Measurements from ENCODE around the gene PLA2G4E.

The PLA2G4E gene

GRCh38 chr15:42065468-42065867 is 44.6 kb upstream of the PLA2G4E start:
- Histone ChIP-seq H2AFZ (ENCODE audit: low read length) (no peak overlapping the region), H3K9me2 (ENCODE audit: low read depth, low read length) (no peaks in the 10 kb centered on the region), H3K4me2 (ENCODE audit: low read length) (no peak overlapping the region; the same call in 1 of the 2 replicates), H4K20me1 (ENCODE audit: insufficient read depth, low read length) (no peaks in the 10 kb centered on the region), H3K4me1 (ENCODE audit: insufficient read depth, low read length, severe bottlenecking) (peaks cover 8% of the 10 kb centered on the region), H3K27me3 (ENCODE audit: insufficient read depth, low read length) (no peaks in the 10 kb centered on the region), H3K27ac (ENCODE audit: low read depth, low read length, poor library complexity, severe bottlenecking) (no peak overlapping the region), H3K79me2 (ENCODE audit: insufficient read depth, low read length) (no peaks in the 10 kb centered on the region), H3K9me3 (ENCODE audit: low read length) (no peaks in the 10 kb centered on the region), H3K36me3 (ENCODE audit: insufficient read depth, low read length) (no peaks in the 10 kb centered on the region; the same call in 1 of the 2 replicates), H3F3A (ENCODE audit: insufficient read depth, low read length) (no peaks in the 10 kb centered on the region), H3K9ac (ENCODE audit: low read length) (no peak overlapping the region), H3K4me3 (ENCODE audit: low read depth, low read length, poor library complexity, severe bottlenecking) (no peak overlapping the region)
- no peak for TF ChIP-seq CTCF (IDR thresholded peaks at IDR 0.05; ENCODE audit: low read length)
- no peak for TF ChIP-seq EZH2 (IDR thresholded peaks at IDR 0.05; ENCODE audit: borderline replicate concordance, low read length)

GRCh38 chr15:42065033-42065432 is 44.2 kb upstream of the PLA2G4E start:
- no peaks in the 10 kb centered on the region for H3K79me2 ChIP-seq (ENCODE audit: insufficient read depth, low read length)
- H3K4me3 ChIP-seq (ENCODE audit: low read depth, low read length, poor library complexity, severe bottlenecking): no peak overlapping the region
- no peak overlapping the region; the same call in 1 of the 2 replicates for H3K4me2 ChIP-seq (ENCODE audit: low read length)
- no peaks in the 10 kb centered on the region for H3K27me3 ChIP-seq (ENCODE audit: insufficient read depth, low read length)
- no peaks in the 10 kb centered on the region for H3F3A ChIP-seq (ENCODE audit: insufficient read depth, low read length)
- H3K36me3 ChIP-seq (ENCODE audit: insufficient read depth, low read length): no peaks in the 10 kb centered on the region; the same call in 1 of the 2 replicates
- H2AFZ ChIP-seq (ENCODE audit: low read length): no peak overlapping the region
- H4K20me1 ChIP-seq (ENCODE audit: insufficient read depth, low read length): no peaks in the 10 kb centered on the region
- H3K9ac ChIP-seq (ENCODE audit: low read length): no peak overlapping the region
- peaks cover 8% of the 10 kb centered on the region for H3K4me1 ChIP-seq (ENCODE audit: insufficient read depth, low read length, severe bottlenecking)
- no peak for TF ChIP-seq EZH2 (IDR thresholded peaks at IDR 0.05; ENCODE audit: borderline replicate concordance, low read length)
- no peak for TF ChIP-seq CTCF (IDR thresholded peaks at IDR 0.05; ENCODE audit: low read length)
- H3K9me2 ChIP-seq (ENCODE audit: low read depth, low read length): no peaks in the 10 kb centered on the region
- no peak overlapping the region for H3K27ac ChIP-seq (ENCODE audit: low read depth, low read length, poor library complexity, severe bottlenecking)
- no peaks in the 10 kb centered on the region for H3K9me3 ChIP-seq (ENCODE audit: low read length)

DNA sequence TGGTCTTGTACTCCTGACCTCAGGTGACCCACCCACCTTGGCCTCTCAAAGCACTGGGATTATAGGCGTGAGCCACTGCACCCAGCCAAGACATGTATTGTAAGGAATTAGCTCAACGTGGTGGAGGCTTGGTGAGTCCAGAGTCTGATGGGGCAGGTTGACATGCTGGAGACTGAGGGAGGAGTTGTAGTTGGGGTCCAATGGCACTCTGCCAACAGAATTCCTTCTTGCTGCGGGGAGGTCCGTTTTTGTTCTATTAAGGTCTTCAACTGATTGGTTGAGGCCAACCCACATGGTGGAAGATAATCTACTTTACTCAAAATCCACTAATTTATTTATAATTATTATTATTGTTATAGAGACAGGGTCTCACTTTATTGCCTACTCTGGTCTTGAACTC is 43.4 kb upstream of the PLA2G4E start:
- H3K9ac ChIP-seq (ENCODE audit: low read length): no peak overlapping the region
- no peaks in the 10 kb centered on the region for H3F3A ChIP-seq (ENCODE audit: insufficient read depth, low read length)
- H3K4me3 ChIP-seq (ENCODE audit: low read depth, low read length, poor library complexity, severe bottlenecking): no peak overlapping the region
- no peaks in the 10 kb centered on the region for H4K20me1 ChIP-seq (ENCODE audit: insufficient read depth, low read length)
- H3K79me2 ChIP-seq (ENCODE audit: insufficient read depth, low read length): no peaks in the 10 kb centered on the region
- H3K9me3 ChIP-seq (ENCODE audit: low read length): no peaks in the 10 kb centered on the region
- H3K27me3 ChIP-seq (ENCODE audit: insufficient read depth, low read length): no peaks in the 10 kb centered on the region
- no peak overlapping the region for H3K4me2 ChIP-seq (ENCODE audit: low read length)
- no peak overlapping the region for H3K27ac ChIP-seq (ENCODE audit: low read depth, low read length, poor library complexity, severe bottlenecking)
- no peaks in the 10 kb centered on the region; the same call in 1 of the 2 replicates for H3K36me3 ChIP-seq (ENCODE audit: insufficient read depth, low read length)
- TF ChIP-seq EZH2 (IDR thresholded peaks at IDR 0.05; ENCODE audit: borderline replicate concordance, low read length) (no peak), CTCF (IDR thresholded peaks at IDR 0.05; ENCODE audit: low read length) (no peak)
- H3K9me2 ChIP-seq (ENCODE audit: low read depth, low read length): no peaks in the 10 kb centered on the region
- H3K4me1 ChIP-seq (ENCODE audit: insufficient read depth, low read length, severe bottlenecking): peaks cover 8% of the 10 kb centered on the region
- no peak overlapping the region for H2AFZ ChIP-seq (ENCODE audit: low read length)
